Measurements from ENCODE around the gene SELL.

The SELL gene

GRCh38 chr1:169741666-169742394 is 30.4 kb upstream of the SELL start:
- Histone ChIP-seq H3K36me3 (ENCODE audit: low read length) (no peaks in the 10 kb centered on the region), H3F3A (ENCODE audit: insufficient read depth) (no peaks in the 10 kb centered on the region), H3K27me3 (ENCODE audit: low read length) (no peaks in the 10 kb centered on the region; the same call in 1 of the 2 replicates), H3K27ac (ENCODE audit: low read depth, low read length) (no peak overlapping the region), H3K4me2 (ENCODE audit: low read depth, low read length, poor library complexity, severe bottlenecking) (no peak overlapping the region), H3K9me2 (replicated peaks; ENCODE audit: insufficient read depth, low read length) (no peaks in the 10 kb centered on the region), H3K79me2 (ENCODE audit: insufficient read depth, low read length) (no peaks in the 10 kb centered on the region), H4K20me1 (ENCODE audit: low read depth, low read length) (no peaks in the 10 kb centered on the region), H3K4me3 (ENCODE audit: insufficient read depth, low read length, poor library complexity, severe bottlenecking) (no peak overlapping the region), H3K9me3 (ENCODE audit: insufficient read depth, low read length) (no peaks in the 10 kb centered on the region), H2AFZ (ENCODE audit: low read depth, low read length, severe bottlenecking) (no peak overlapping the region), H3K9ac (ENCODE audit: low read length) (no peak overlapping the region)
- TF ChIP-seq CTCF (IDR thresholded peaks at IDR 0.05; ENCODE audit: insufficient read depth, low read length, poor library complexity, severe bottlenecking), result no peak
- TF ChIP-seq EZH2phosphoT487 (conservative IDR thresholded peaks at IDR 0.05; ENCODE audit: low read length), result no peak

GRCh38 chr1:169739980-169740379 is 28.6 kb upstream of the SELL start:
- no peak overlapping the region for H3K4me3 ChIP-seq (ENCODE audit: insufficient read depth, low read length, poor library complexity, severe bottlenecking)
- H3K27ac ChIP-seq (ENCODE audit: low read depth, low read length), result no peak overlapping the region
- H3K9me2 ChIP-seq (replicated peaks; ENCODE audit: insufficient read depth, low read length), result no peaks in the 10 kb centered on the region
- H3K36me3 ChIP-seq (ENCODE audit: low read length), result no peaks in the 10 kb centered on the region
- no peak overlapping the region for H2AFZ ChIP-seq (ENCODE audit: low read depth, low read length, severe bottlenecking)
- no peaks in the 10 kb centered on the region for H3F3A ChIP-seq (ENCODE audit: insufficient read depth)
- no peak overlapping the region for H3K4me2 ChIP-seq (ENCODE audit: low read depth, low read length, poor library complexity, severe bottlenecking)
- no peaks in the 10 kb centered on the region; the same call in 1 of the 2 replicates for H3K27me3 ChIP-seq (ENCODE audit: low read length)
- no peaks in the 10 kb centered on the region for H3K79me2 ChIP-seq (ENCODE audit: insufficient read depth, low read length)
- H3K9me3 ChIP-seq (ENCODE audit: insufficient read depth, low read length), result no peaks in the 10 kb centered on the region; the same call in 1 of the 2 replicates
- H4K20me1 ChIP-seq (ENCODE audit: low read depth, low read length), result no peaks in the 10 kb centered on the region
- H3K9ac ChIP-seq (ENCODE audit: low read length), result no peak overlapping the region
- TF ChIP-seq CTCF (IDR thresholded peaks at IDR 0.05; ENCODE audit: insufficient read depth, low read length, poor library complexity, severe bottlenecking) (no peak), EZH2phosphoT487 (conservative IDR thresholded peaks at IDR 0.05; ENCODE audit: low read length) (no peak)

- no peaks in the 10 kb centered on the region for H3K27me3 ChIP-seq (ENCODE audit: low read length)
- H3F3A ChIP-seq (ENCODE audit: insufficient read depth), result no peaks in the 10 kb centered on the region
- H3K79me2 ChIP-seq (ENCODE audit: insufficient read depth, low read length), result no peaks in the 10 kb centered on the region
- H3K4me3 ChIP-seq (ENCODE audit: insufficient read depth, low read length, poor library complexity, severe bottlenecking), result no peak within 1 kb of the TSS
- no peak within 1 kb of the TSS for H3K9ac ChIP-seq (ENCODE audit: low read length)
- TF ChIP-seq EZH2phosphoT487 (conservative IDR thresholded peaks at IDR 0.05; ENCODE audit: low read length), result no peak
- no peak for TF ChIP-seq CTCF (IDR thresholded peaks at IDR 0.05; ENCODE audit: insufficient read depth, low read length, poor library complexity, severe bottlenecking)
- no peaks in the 10 kb centered on the region for H4K20me1 ChIP-seq (ENCODE audit: low read depth, low read length)
- no peak within 1 kb of the TSS for H3K4me2 ChIP-seq (ENCODE audit: low read depth, low read length, poor library complexity, severe bottlenecking)
- no peaks in the 10 kb centered on the region for H3K36me3 ChIP-seq (ENCODE audit: low read length)
- no peak within 1 kb of the TSS for H3K27ac ChIP-seq (ENCODE audit: low read depth, low read length)
- H2AFZ ChIP-seq (ENCODE audit: low read depth, low read length, severe bottlenecking), result no peak within 1 kb of the TSS
- no peaks in the 10 kb centered on the region for H3K9me2 ChIP-seq (replicated peaks; ENCODE audit: insufficient read depth, low read length)
- H3K9me3 ChIP-seq (ENCODE audit: insufficient read depth, low read length), result no peaks in the 10 kb centered on the region; the same call in 1 of the 2 replicates
These were observed 22.5 kb upstream of the SELL start, which contains the start of gene SELE for GRCh38 chr1:169733924-169734323. Gene SELE (minus strand): TSS chr1:169734079. CDS start chr1:169733612, 467 bp downstream.

Measured in SU-DHL-6 (cell line).